C1 segment of cervical spinal cord (tissue), 14 donors: ENCODE measurements around the gene EPS8L3.

Experiments
- DNase-seq, 14 donors: peaks; one replicate each; lab custom pipeline; 2025; lab: John Stamatoyannopoulos, UW

EPS8L3 gene

DNA sequence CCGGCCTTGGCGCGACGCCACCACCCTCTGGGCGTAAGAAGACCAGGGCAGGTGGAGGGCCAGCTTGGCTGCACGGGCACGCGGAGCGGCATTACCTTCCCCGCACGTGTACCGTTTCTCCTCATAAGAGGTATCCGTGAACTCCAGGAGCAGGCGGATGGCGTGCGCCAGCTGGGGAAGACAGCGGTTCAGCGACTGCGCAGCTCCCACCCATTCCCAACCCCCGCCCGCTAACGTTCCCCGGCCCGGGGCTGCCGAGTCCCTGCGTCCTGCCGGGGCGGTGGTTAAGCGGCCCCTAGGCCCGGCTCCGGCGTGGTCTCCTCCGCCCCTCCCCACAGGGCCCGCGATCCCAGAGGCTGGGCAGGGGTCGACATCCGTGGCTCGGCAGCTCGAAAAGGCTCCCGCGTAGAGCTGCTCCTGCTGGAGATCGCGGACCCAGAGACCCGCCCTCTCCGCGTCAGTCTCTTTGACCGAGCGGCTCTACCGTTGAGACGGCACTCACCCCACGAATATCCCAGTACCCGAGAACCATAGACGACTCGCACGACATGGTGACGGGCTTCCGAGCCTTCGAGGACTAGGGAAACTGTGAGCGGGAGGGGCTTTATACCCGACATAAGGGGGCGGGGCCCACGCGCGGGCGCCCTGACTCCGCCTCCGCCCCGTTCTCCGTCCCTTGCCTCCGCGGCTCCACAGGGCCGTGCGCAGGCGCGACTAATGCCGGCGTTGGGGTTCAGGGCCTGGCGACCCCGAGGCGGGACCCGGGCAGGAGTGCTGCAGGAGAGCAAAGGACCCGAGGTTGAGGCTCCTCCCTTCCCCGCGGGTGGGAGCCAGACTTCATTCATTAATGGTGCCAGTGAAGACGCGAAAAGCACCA lies 23.7 kb downstream of the EPS8L3 start:
- DNase-seq, result peak in 11 of 14 donors; percentile 34 to 77 (median 67)

- no peak for DNase-seq
These were observed 30.4 kb downstream of the EPS8L3 start for GRCh38 chr1:109733236-109733870.

DNA sequence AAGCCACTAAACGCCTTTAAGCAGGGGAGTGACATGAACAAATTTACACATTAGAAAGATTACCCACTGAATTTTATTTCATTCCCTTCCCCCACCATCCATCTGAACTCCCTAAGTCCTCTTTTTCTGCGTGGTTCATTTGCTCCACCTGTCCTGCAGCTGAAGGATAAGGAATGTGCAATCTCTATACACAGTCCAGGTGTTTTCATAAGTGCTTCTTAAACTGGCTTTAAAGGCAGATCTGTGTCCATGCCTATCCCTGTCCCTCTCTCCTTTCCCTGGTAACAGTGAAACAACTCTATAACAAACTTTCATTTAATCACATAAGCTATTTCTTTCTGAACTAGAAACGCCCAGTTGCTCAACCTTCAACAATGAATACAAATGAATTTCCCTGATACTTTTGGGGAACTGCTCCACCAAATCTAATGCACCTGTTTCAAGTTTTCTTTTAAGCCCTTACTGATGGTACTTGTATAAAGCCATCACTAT lies 31.3 kb downstream of the EPS8L3 start:
- no peak for DNase-seq

GRCh38 chr1:109730666-109731065 lies 33.1 kb downstream of the EPS8L3 start:
- no peak for DNase-seq

DNA sequence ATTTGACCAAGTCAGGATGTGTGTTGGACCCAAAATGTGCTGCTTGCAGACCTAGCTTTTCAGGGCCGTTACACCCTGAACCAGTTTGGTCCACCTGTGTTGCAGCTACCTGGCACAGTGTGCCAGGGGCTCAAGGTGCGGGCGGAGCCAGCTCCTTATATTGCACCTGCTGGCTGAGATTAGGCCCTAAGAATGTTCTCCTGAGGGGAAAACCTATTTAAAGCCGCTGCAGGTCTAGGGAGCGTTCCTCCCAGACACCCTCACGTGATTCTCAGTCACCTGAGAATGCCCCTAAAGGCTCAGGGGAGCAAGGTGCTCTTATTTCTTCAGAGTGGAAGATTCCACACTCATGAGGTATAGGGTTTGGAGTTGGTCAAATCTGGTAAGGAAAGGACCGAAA lies 34.9 kb downstream of the EPS8L3 start:
- DNase-seq, result no peak

DNA sequence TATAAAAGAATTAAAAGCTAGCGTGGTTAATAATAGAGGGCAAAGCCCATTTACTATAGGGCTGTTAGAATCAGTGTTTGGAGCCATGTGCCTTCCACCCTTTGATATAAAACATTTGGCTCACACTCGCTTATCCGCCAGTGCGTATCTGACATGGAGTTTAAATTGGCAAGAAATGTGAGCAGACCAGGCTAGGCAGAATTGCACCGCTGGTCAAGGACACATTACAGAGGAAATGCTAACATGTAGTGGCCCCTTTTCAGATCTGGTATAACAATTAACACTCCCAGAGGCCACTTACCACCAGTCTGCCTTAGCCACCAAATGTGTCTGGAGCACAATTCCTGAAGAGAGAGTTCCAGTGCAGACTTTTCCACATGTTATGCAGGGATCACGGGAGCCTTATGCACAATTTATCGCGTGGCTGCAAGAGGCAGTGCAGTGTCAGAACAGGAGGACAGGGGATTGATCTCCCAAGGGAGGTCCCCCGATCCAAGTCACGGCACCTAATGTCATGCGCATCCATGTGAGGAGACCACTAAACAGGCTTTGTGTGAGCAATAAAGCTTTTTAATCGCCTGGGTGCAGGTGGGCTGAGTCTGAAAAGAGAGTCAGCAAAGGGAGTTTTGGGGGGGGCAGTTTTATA lies 36.9 kb downstream of the EPS8L3 start:
- no peak for DNase-seq

DNA sequence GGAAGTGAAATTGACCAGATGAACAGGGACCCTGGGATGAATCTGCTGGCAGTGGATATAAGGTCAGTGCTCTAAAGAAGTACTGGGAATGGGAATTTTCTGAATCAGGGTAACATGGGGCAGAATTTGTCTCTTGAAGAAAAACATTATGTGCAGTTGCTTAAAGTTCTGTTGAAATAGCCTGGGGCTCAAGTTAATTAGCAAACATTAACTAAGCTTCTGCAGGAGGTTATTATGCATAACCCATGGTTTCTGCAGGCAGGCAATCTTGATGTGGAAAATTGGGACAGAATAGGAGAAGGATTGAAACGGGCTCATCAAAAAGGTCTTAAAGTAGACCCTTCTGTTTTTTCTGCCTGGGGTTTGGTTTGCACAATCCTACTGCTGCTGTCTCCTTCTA lies 37.7 kb downstream of the EPS8L3 start:
- DNase-seq, result no peak

- DNase-seq, result no peak
These were observed 38.2 kb downstream of the EPS8L3 start for GRCh38 chr1:109725510-109725909.

- DNase-seq, result no peak
These were observed 38.8 kb downstream of the EPS8L3 start for GRCh38 chr1:109724933-109725332.

- no peak for DNase-seq
These were observed 40.6 kb downstream of the EPS8L3 start for GRCh38 chr1:109722908-109723691.

GRCh38 chr1:109721971-109722370 lies 41.8 kb downstream of the EPS8L3 start:
- DNase-seq, result no peak

GRCh38 chr1:109721042-109721441 lies 42.7 kb downstream of the EPS8L3 start:
- no peak for DNase-seq

- no peak for DNase-seq
These were observed 44.3 kb downstream of the EPS8L3 start for GRCh38 chr1:109719337-109719837.

DNA sequence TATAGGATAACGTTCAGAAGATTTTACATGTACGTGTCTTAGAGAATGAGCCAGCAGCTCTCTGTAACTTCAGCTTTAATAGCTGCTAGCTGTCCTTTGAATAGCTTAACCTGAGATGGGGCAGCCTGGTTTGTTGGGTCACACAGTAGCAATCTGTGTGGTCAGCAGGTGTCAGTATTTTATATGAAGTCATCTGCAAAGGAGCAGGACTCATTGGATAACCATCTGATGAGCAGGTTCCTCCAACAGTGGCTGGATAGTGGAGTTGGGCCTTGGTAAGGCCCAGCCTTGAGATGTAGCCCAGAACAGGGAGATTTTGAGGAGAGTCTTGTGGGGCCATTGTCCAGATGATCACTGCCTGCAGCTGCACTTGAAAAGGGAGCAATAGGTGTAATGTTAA lies 45.2 kb downstream of the EPS8L3 start:
- no peak for DNase-seq

DNA sequence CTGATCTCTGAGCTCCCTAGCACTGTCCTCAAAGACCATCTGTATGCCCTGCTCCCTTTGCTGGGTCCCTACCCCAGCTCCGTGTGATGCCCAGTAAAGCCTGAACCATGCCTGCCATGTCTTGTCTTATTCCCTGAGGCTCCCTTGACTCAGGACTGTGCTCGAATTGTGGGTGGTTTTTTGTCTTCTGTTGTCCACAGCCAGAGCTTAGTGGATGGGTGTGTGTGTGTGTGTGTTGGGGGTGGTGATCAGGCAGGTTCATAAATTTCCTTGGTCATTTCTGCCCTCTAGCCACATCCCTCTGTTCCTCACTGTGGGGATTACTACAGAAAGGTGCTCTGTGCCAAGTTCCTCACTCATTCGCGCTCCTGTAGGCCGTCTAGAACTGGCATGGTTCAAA lies 46.0 kb downstream of the EPS8L3 start:
- no peak for DNase-seq

- no peak for DNase-seq
These were observed 47.1 kb downstream of the EPS8L3 start for GRCh38 chr1:109716570-109717090.

DNA sequence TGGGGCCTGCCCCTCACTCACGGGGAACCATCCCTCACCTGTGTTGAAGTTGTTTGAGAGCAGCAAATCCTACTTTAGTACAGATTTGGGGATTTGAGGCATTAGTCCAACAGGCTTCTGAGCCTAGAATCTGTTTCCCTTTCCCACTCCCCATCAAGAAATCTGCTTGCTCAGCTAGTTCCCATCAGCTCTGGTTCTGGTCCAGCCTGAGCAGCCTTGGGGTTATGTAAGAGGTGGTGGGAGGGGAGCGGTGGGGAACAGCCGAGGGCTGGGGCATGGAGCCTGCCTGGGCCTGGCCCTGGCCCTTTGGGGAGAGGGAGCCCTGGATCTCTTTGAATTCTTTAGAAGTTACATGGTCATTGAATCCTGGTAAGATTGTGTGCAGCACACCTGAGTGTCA lies 47.6 kb downstream of the EPS8L3 start:
- no peak for DNase-seq

- no peak for DNase-seq
These were observed 48.9 kb downstream of the EPS8L3 start for GRCh38 chr1:109714661-109715372.

DNA sequence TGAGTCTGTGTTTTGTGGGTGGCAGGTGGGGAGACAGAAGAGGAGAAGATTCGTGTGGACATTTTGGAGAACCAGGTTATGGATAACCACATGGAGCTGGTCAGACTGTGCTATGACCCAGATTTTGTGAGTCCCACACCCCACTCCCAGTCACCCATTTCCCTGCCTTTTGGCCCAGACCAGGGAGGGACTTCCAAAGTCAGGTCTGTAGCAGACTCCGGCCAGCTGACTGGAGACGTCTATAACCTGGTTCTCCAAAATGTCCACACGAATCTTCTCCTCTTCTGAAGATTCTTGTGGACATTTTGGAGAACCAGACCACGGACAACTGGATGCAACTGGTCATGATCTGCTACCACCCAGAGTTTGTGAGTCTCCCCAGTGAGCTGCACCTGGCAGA lies 50.1 kb downstream of the EPS8L3 start:
- DNase-seq, result no peak

GRCh38 chr1:109712321-109712864 lies 51.3 kb downstream of the EPS8L3 start:
- no peak for DNase-seq
